Testis (tissue), 2 donors: ENCODE results near the gene PEX19.

Experiments used
- POLR2A ChIP-seq: fragments of 450-650 bp; IDR thresholded peaks from one replicate; pipeline ENCODE4 v1.6.1; 2017; ENCODE audit warnings: antibody characterized with exemption, mild to moderate bottlenecking, moderate library complexity
- TF ChIP-seq, protein P1 (sequence below), 3 experiments: fragments of 450-650 bp in 2 of 3; fragments of 200-600 bp in 1 of 3; sonication (generic) in 1 of 3; IDR thresholded peaks; one replicate each; pipeline ENCODE4 v1.5.1; 2016 to 2019; ENCODE audit warnings: antibody characterized with exemption in 3 of 3, mild to moderate bottlenecking in 2 of 3, moderate library complexity in 1 of 3

DNA sequence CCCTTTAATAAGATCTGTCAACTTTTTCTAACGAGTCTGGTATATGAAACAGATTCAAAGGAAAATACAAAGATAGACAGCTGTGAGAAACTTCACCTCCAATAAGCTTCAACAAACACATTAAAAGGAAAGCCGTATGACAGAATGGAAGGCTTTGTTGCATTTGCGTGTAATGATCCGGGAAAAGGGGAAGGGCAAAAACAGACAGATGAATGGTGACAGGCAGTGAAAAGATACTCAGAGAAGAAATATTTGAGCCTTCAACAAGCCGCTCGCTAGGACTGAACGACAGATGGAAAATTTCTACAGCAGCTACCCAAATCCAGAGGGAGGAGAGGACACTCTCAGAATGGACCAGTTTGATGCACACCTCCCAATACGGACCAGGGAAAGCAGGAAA, 43.3 kb upstream of the PEX19 start:
- TF ChIP-seq, protein P1, sequence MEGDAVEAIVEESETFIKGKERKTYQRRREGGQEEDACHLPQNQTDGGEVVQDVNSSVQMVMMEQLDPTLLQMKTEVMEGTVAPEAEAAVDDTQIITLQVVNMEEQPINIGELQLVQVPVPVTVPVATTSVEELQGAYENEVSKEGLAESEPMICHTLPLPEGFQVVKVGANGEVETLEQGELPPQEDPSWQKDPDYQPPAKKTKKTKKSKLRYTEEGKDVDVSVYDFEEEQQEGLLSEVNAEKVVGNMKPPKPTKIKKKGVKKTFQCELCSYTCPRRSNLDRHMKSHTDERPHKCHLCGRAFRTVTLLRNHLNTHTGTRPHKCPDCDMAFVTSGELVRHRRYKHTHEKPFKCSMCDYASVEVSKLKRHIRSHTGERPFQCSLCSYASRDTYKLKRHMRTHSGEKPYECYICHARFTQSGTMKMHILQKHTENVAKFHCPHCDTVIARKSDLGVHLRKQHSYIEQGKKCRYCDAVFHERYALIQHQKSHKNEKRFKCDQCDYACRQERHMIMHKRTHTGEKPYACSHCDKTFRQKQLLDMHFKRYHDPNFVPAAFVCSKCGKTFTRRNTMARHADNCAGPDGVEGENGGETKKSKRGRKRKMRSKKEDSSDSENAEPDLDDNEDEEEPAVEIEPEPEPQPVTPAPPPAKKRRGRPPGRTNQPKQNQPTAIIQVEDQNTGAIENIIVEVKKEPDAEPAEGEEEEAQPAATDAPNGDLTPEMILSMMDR (IDR thresholded peaks at IDR 0.05), result no peak
- TF ChIP-seq POLR2A, result no peak
